ENCODE measurements around the gene ADARB1. TPM values are rescaled to one million over a fixed set of nuclear protein-coding genes. Genes with fewer than 3 reads are reported as not detected.
A peak's percentile ranks its signal among the peaks of the same experiment; 100 is the strongest.

Gene ADARB1
- total and polyA plus RNA-seq, 9 of the 15 experiments (the other 6 are each of a cell fraction or from before 2014, with no cell fraction given) = 6.7 to 16.0 (median 8.3) TPM

GRCh38 chr21:45140346-45140940 is 66.1 kb downstream of the ADARB1 start:
- WGBS (ENCODE audit: insufficient coverage, low coverage, missing lambda C conversion rate) = 1% methylated on average over 9 of the region's 9 CpGs
- Histone ChIP-seq H3K9ac (ENCODE audit: insufficient read depth in 1 of 2, low read depth in 2 of 2, low read length in 2 of 2) (no peak overlapping the region), H3K4me1 (replicated peaks in 1 of 2; ENCODE audit: control insufficient read depth in 2 of 2, insufficient read depth in 2 of 2, low read length in 2 of 2) (peaks cover 19 to 23% of the 10 kb centered on the region in 2 experiments; a peak in 4 of 5 replicates), H3K27ac (ENCODE audit: extremely low read depth, low read depth, low read length) (no peak overlapping the region), H3K4me3 (no peak overlapping the region), H3K9me1 (ENCODE audit: control insufficient read depth, insufficient read depth, low read length) (no peaks in the 10 kb centered on the region), H3K27me3 (ENCODE audit: control insufficient read depth in 2 of 2, insufficient read depth in 2 of 2, low read length in 2 of 2) (no peaks in the 10 kb centered on the region; a peak in 1 of 5 replicates), H4K20me1 (replicated peaks; ENCODE audit: control insufficient read depth, insufficient read depth, low read length) (no peaks in the 10 kb centered on the region), H2AFZ (ENCODE audit: low read depth, low read length) (no peak overlapping the region), H3K9me3 (replicated peaks; ENCODE audit: control insufficient read depth, insufficient read depth, low read depth, low read length) (no peaks in the 10 kb centered on the region), H3K4me2 (ENCODE audit: insufficient read depth, low read length) (no peak overlapping the region), H3K79me2 (ENCODE audit: control insufficient read depth, insufficient read depth, low read length) (no peaks in the 10 kb centered on the region), H3K36me3 (ENCODE audit: control insufficient read depth, insufficient read depth, low read length) (no peaks in the 10 kb centered on the region)
- ChIA-PET POLR2A (interaction anchor here (1.3 to 3.4 kb wide), 2 partner anchors 11 to 149 kb away, joined by 3 to 13 read pairs; no protein-coding TSS in a partner anchor), CTCF (ENCODE audit: low intra/inter-chr PET ratio) (interaction anchor here (0.6 to 5.2 kb wide), 8 partner anchors 106 to 680 kb away, joined by 3 to 51 read pairs (median 8); no protein-coding TSS in a partner anchor)
- DNase-seq (ENCODE audit: extremely low read depth in 1 of 4, low spot score in 3 of 4) (peak; percentile 82 to 91 (median 84)), ATAC-seq (peak; percentile 95), FAIRE-seq (peak; percentile 95)
- in situ Hi-C loops (cut with MboI) = loop anchor here (10.0 kb wide), 1 partner anchor 684 kb away; no protein-coding TSS in a partner anchor
- intact Hi-C loops (cut with micrococcal nuclease) = loop anchor here (1.0 to 2.0 kb wide), 2 partner anchors 152 to 680 kb away; no protein-coding TSS in a partner anchor
- no TSS peak for BruUV-seq (replicated peaks)
- TF ChIP-seq ATF1 (CRISPR knock-in tag; IDR thresholded peaks at IDR 0.05) (no peak), ATF1 (tag; IDR thresholded peaks at IDR 0.05) (peak; percentile 35; the same call in 1 of the 2 replicates), IRF1 (CRISPR knock-in tag; IDR thresholded peaks at IDR 0.05; ENCODE audit: borderline replicate concordance) (no peak), DNMT1 (IDR thresholded peaks at IDR 0.05) (no peak), EP300 (IDR thresholded peaks at IDR 0.05; ENCODE audit: low read length) (0 out of 2 replicates have a peak, but pooled peaks have one; percentile 31), MYNN (IDR thresholded peaks at IDR 0.05) (0 out of 2 replicates have a peak, but pooled peaks have one; percentile 45), MYNN (CRISPR knock-in tag; IDR thresholded peaks at IDR 0.05) (no peak), ZFP36 (IDR thresholded peaks at IDR 0.05; ENCODE audit: low read depth, low read length, partially characterized antibody) (peak; percentile 32), FIP1L1 (IDR thresholded peaks at IDR 0.05; ENCODE audit: low read depth, low read length, poor library complexity, severe bottlenecking) (no peak), GABPB1 (CRISPR knock-in tag; IDR thresholded peaks at IDR 0.05) (peak; percentile 39; the same call in 1 of the 2 replicates), CREB1 (IDR thresholded peaks at IDR 0.05) (no peak), CREB1 (CRISPR knock-in tag; IDR thresholded peaks at IDR 0.05) (peak; percentile 62; the same call in 1 of the 2 replicates), FOXP1 (CRISPR knock-in tag; IDR thresholded peaks at IDR 0.05) (0 out of 2 replicates have a peak, but pooled peaks have one; percentile 31), CC2D1A (IDR thresholded peaks at IDR 0.05) (0 out of 2 replicates have a peak, but pooled peaks have one; percentile 60), ZNF24 (IDR thresholded peaks at IDR 0.05) (peak; percentile 47; the same call in 1 of the 2 replicates), ESRRA (IDR thresholded peaks at IDR 0.05; ENCODE audit: borderline replicate concordance, low read depth) (0 out of 2 replicates have a peak, but pooled peaks have one; percentile 24), MEF2D (tag; conservative IDR thresholded peaks at IDR 0.05; ENCODE audit: low read depth) (no peak), ARID2 (IDR thresholded peaks at IDR 0.05) (peak; percentile 93; the same call in 1 of the 2 replicates), BHLHE40 (IDR thresholded peaks at IDR 0.05; ENCODE audit: low read length) (0 out of 2 replicates have a peak, but pooled peaks have one; percentile 33), ZNF384 (IDR thresholded peaks at IDR 0.05; ENCODE audit: low read depth, low read length) (peak; percentile 39; the same call in 1 of the 2 replicates), ARNT (IDR thresholded peaks at IDR 0.05) (peak in 1 of 2 experiments; percentile 34; a peak in 1 of 4 replicates), CTBP1 (IDR thresholded peaks at IDR 0.05; ENCODE audit: borderline replicate concordance) (peak; percentile 39; the same call in 1 of the 2 replicates), TEAD4 (IDR thresholded peaks at IDR 0.05; ENCODE audit: low read length) (0 out of 2 replicates have a peak, but pooled peaks have one; percentile 52), TEAD4 (CRISPR knock-in tag; IDR thresholded peaks at IDR 0.05; ENCODE audit: borderline replicate concordance) (no peak)

Data from K562 (cell line).